Esophagus squamous epithelium (tissue), 5 donors: ENCODE measurements around the gene TUBGCP5. TPM values are rescaled to one million over a fixed set of nuclear protein-coding genes. Genes with fewer than 3 reads are reported as not detected.

Experiments
- DNase-seq: peaks from one replicate; lab custom pipeline; 2025; lab: John Stamatoyannopoulos, UW
- H3K27ac ChIP-seq, 4 donors: fragments of 200-600 bp; sonication (generic); one replicate each; pipeline ENCODE4 v1.5.1; 2016 to 2019; ENCODE audit warnings: mild to moderate bottlenecking in 1 of 4
- H3K27me3 ChIP-seq, 4 donors: fragments of 200-600 bp; sonication (generic); 1 replicate in 3 of 4; 2 replicates in 1 of 4; pipeline versions ENCODE4 v1.5.1 to v1.6.0; 2017 to 2021; ENCODE audit warnings: antibody characterized with exemption in 1 of 4
- H3K36me3 ChIP-seq, 3 donors: fragments of 200-600 bp; sonication (generic); one replicate each; pipeline ENCODE4 v1.5.1; 2016 to 2019
- H3K4me1 ChIP-seq, 3 donors: fragments of 200-600 bp; sonication (generic); one replicate each; pipeline ENCODE4 v1.5.1; 2017 to 2019
- H3K4me3 ChIP-seq, 4 donors: fragments of 200-600 bp; sonication (generic); 1 replicate in 3 of 4; 2 replicates in 1 of 4; pipeline ENCODE4 v1.5.1; 2016 to 2019; ENCODE audit warnings: mild to moderate bottlenecking in 2 of 4, moderate library complexity in 1 of 4
- H3K9me3 ChIP-seq, 3 donors: fragments of 200-600 bp; sonication (generic); one replicate each; pipeline ENCODE4 v1.5.1; 2016 to 2019
- POLR2A ChIP-seq, 4 donors: fragments of 450-650 bp; IDR thresholded peaks; one replicate each; pipeline ENCODE4 v1.6.1; 2017; ENCODE audit warnings: antibody characterized with exemption in 4 of 4, mild to moderate bottlenecking in 4 of 4, moderate library complexity in 3 of 4
- WGBS, 2 donors: methylation state at CpG; one replicate each; pipeline ENCODE4 v1.1.5; 2018; 5-methylcytosine and 5-hydroxymethylcytosine counted together
- intact Hi-C: fragments of 100-400 bp; cut with DNase I; formaldehyde crosslinking; loops from one replicate; pipeline ENCODE4 v1.15.0; 2022
- total RNA-seq, 4 donors: library from RNA; depleted of rRNA; stranded (reverse); fragments of >200 nt; gene quantifications; one replicate each; pipeline ENCODE4 v1.1.0, GENCODE V29; 2016
- TF ChIP-seq, protein P1 (sequence below), 6 experiments: fragments of 450-650 bp in 4 of 6; fragments of 200-600 bp in 2 of 6; sonication (generic) in 2 of 6; IDR thresholded peaks; one replicate each; pipeline ENCODE4 v1.5.1; 2016 to 2019; ENCODE audit warnings: antibody characterized with exemption in 6 of 6, mild to moderate bottlenecking in 4 of 6, moderate library complexity in 4 of 6
- donor health status: DM: yes; HTN: yes; CAD: no.

Gene TUBGCP5
- total RNA-seq, 4 donors from 2014 or later: 10.6 to 33.6 (median 20.0) TPM

- no peaks in the 10 kb centered on the region for H3K27me3 ChIP-seq
- intact Hi-C loops: no loop called here
- TF ChIP-seq, protein P1, sequence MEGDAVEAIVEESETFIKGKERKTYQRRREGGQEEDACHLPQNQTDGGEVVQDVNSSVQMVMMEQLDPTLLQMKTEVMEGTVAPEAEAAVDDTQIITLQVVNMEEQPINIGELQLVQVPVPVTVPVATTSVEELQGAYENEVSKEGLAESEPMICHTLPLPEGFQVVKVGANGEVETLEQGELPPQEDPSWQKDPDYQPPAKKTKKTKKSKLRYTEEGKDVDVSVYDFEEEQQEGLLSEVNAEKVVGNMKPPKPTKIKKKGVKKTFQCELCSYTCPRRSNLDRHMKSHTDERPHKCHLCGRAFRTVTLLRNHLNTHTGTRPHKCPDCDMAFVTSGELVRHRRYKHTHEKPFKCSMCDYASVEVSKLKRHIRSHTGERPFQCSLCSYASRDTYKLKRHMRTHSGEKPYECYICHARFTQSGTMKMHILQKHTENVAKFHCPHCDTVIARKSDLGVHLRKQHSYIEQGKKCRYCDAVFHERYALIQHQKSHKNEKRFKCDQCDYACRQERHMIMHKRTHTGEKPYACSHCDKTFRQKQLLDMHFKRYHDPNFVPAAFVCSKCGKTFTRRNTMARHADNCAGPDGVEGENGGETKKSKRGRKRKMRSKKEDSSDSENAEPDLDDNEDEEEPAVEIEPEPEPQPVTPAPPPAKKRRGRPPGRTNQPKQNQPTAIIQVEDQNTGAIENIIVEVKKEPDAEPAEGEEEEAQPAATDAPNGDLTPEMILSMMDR (IDR thresholded peaks at IDR 0.05): no peak
- TF ChIP-seq POLR2A (IDR thresholded peaks at IDR 0.05): no peak
- peaks cover 21 to 75% (median 57%) of the 10 kb centered on the region in 3 donors for H3K4me1 ChIP-seq
- no peak overlapping the region for H3K4me3 ChIP-seq
- H3K27ac ChIP-seq: no peak overlapping the region
- no peak for DNase-seq
- no peaks in the 10 kb centered on the region for H3K9me3 ChIP-seq
- H3K36me3 ChIP-seq: peaks cover 0 to 3% (median 0%) of the 10 kb centered on the region in 3 donors
- 77 to 79% methylated on average over 11 to 15 of the region's 16 CpGs for WGBS, 2 donors
Observed at GRCh38 chr15:22958487-22959280, 80.7 kb downstream of the TUBGCP5 start.

- DNase-seq: no peak
- H3K36me3 ChIP-seq: no peaks in the 10 kb centered on the region
- no peaks in the 10 kb centered on the region for H3K9me3 ChIP-seq
- WGBS, 2 donors: 80 to 95% methylated on average over 12 to 13 of the region's 14 CpGs
- no peak overlapping the region for H3K4me3 ChIP-seq
- intact Hi-C loops: no loop called here
- TF ChIP-seq POLR2A (IDR thresholded peaks at IDR 0.05): no peak
- H3K27ac ChIP-seq: no peak overlapping the region
- peaks cover 25 to 70% (median 54%) of the 10 kb centered on the region in 3 donors for H3K4me1 ChIP-seq
- H3K27me3 ChIP-seq: no peaks in the 10 kb centered on the region
Observed at GRCh38 chr15:22956978-22957260, 82.5 kb downstream of the TUBGCP5 start.

GRCh38 chr15:22956257-22956977 is 83.0 kb downstream of the TUBGCP5 start:
- 62 to 68% methylated on average over 11 to 12 of the region's 16 CpGs for WGBS, 2 donors

GRCh38 chr15:22955544-22956119 is 83.7 kb downstream of the TUBGCP5 start:
- DNase-seq: no peak
- WGBS, 2 donors: 74 to 83% methylated on average over 6 of the region's 6 CpGs
- H3K36me3 ChIP-seq: no peaks in the 10 kb centered on the region
- TF ChIP-seq, protein P1 (IDR thresholded peaks at IDR 0.05): no peak
- no peak for TF ChIP-seq POLR2A (IDR thresholded peaks at IDR 0.05)
- no peaks in the 10 kb centered on the region for H3K27me3 ChIP-seq
- no peaks in the 10 kb centered on the region for H3K9me3 ChIP-seq
- no peak overlapping the region for H3K4me3 ChIP-seq
- intact Hi-C loops: no loop called here
- peaks cover 16 to 70% (median 46%) of the 10 kb centered on the region in 3 donors for H3K4me1 ChIP-seq
- H3K27ac ChIP-seq: peak overlapping the region in 1 of 4 donors; percentile 2

More at GRCh38 chr15:22956257-22956977, 83.0 kb downstream of the TUBGCP5 start:
- Histone ChIP-seq H3K27me3 (no peaks in the 10 kb centered on the region), H3K4me1 (peaks cover 22 to 70% (median 51%) of the 10 kb centered on the region in 3 donors), H3K27ac (peak overlapping the region in 2 of 4 donors; percentile 2 to 15), H3K4me3 (no peak overlapping the region), H3K9me3 (no peaks in the 10 kb centered on the region), H3K36me3 (no peaks in the 10 kb centered on the region)
- DNase-seq: no peak
- TF ChIP-seq, protein P1 (IDR thresholded peaks at IDR 0.05): no peak
- no peak for TF ChIP-seq POLR2A (IDR thresholded peaks at IDR 0.05)
- intact Hi-C loops: no loop called here

- Histone ChIP-seq H3K4me3 (no peak overlapping the region), H3K27ac (no peak overlapping the region), H3K36me3 (no peaks in the 10 kb centered on the region), H3K9me3 (no peaks in the 10 kb centered on the region), H3K4me1 (peaks cover 10 to 70% (median 43%) of the 10 kb centered on the region in 3 donors), H3K27me3 (no peaks in the 10 kb centered on the region)
- no peak for DNase-seq
- no peak for TF ChIP-seq POLR2A (IDR thresholded peaks at IDR 0.05)
- TF ChIP-seq, protein P1 (IDR thresholded peaks at IDR 0.05): no peak
- 60 to 66% methylated on average over 7 to 13 of the region's 14 CpGs for WGBS, 2 donors
- intact Hi-C loops: no loop called here
Observed at GRCh38 chr15:22954798-22955543, 84.4 kb downstream of the TUBGCP5 start.
